Transverse colon (tissue), 4 donors: ENCODE results near the gene RNF225. TPM values are rescaled to one million over a fixed set of nuclear protein-coding genes. Genes with fewer than 3 reads are reported as not detected.

Source experiments
- DNase-seq: peaks from one replicate; pipeline ENCODE4 v3.0.0-alpha.2; 2019
- H3K27ac ChIP-seq, 4 donors: fragments of 200-600 bp; sonication (generic); 2 replicates each; pipeline ENCODE4 v1.5.1; 2016 to 2018; ENCODE audit warnings: inconsistent platforms in 4 of 4
- H3K27me3 ChIP-seq: fragments of 200-600 bp; sonication (generic); 2 replicates; pipeline ENCODE4 v1.5.1; 2017; ENCODE audit warnings: inconsistent platforms
- H3K36me3 ChIP-seq, 4 donors: fragments of 200-600 bp; sonication (generic); 2 replicates each; pipeline ENCODE4 v1.5.1; 2017 to 2019; ENCODE audit warnings: inconsistent platforms in 4 of 4
- H3K4me1 ChIP-seq, 4 donors: fragments of 200-600 bp; sonication (generic); 2 replicates each; pipeline ENCODE4 v1.5.1; 2017 to 2020; ENCODE audit warnings: inconsistent platforms in 4 of 4
- H3K4me3 ChIP-seq, 4 donors: fragments of 200-600 bp; sonication (generic); 1 replicate in 1 of 4; 2 replicates in 3 of 4; pipeline versions ENCODE4 v1.5.1 to v1.6.1; 2017 to 2019; ENCODE audit warnings: inconsistent platforms in 4 of 4
- H3K9me3 ChIP-seq, 2 donors: fragments of 200-600 bp; sonication (generic); 2 replicates each; pipeline ENCODE4 v1.5.1; 2017 to 2019; ENCODE audit warnings: inconsistent platforms in 2 of 2
- EP300 ChIP-seq: sonication (generic); formaldehyde crosslinking; IDR thresholded peaks from one replicate; pipeline ENCODE4 v1.6.1; 2017; ENCODE audit warnings: antibody characterized with exemption, low read depth
- POLR2A ChIP-seq: fragments of 450-650 bp; IDR thresholded peaks from one replicate; pipeline ENCODE4 v1.6.1; 2016; ENCODE audit warnings: antibody characterized with exemption, mild to moderate bottlenecking, moderate library complexity
- POLR2AphosphoS5 ChIP-seq, 3 donors: sonication (generic); formaldehyde crosslinking; IDR thresholded peaks; one replicate each; pipeline ENCODE4 v1.6.1; 2016; ENCODE audit warnings: antibody characterized with exemption in 3 of 3
- WGBS, 2 donors: methylation state at CpG; one replicate each; pipeline ENCODE4 v1.1.5; 2018; ENCODE audit warnings: low coverage in 1 of 2; 5-methylcytosine and 5-hydroxymethylcytosine counted together
- in situ Hi-C, 4 donors: fragments of 200-750 bp; cut with MboI; loops; one replicate each; pipeline versions ENCODE4 v1.15.0 to v1.15.1; 2017; ENCODE audit warnings: low sequenced_read_pairs in 3 of 4, low pct_ligation_motif_present in 1 of 4, low pct_unique_long_range_greater_than_20kb in 1 of 4
- intact Hi-C: fragments of 100-400 bp; cut with DNase I; formaldehyde crosslinking; loops from one replicate; pipeline ENCODE4 v1.15.1; 2023; ENCODE audit warnings: low total_unique reads
- total RNA-seq, 4 donors: library from RNA; depleted of rRNA; stranded (reverse); fragments of >200 nt; gene quantifications; one replicate each; pipeline ENCODE4 v1.1.0, GENCODE V29; 2016
- TF ChIP-seq, protein P1 (sequence below), 5 experiments: fragments of 200-600 bp in 3 of 5; fragments of 450-650 bp in 2 of 5; sonication (generic) in 3 of 5; IDR thresholded peaks; 1 replicate in 2 of 5; 2 replicates in 3 of 5; pipeline ENCODE4 v1.5.1; 2016 to 2017; ENCODE audit warnings: antibody characterized with exemption in 5 of 5, inconsistent platforms in 3 of 5, mild to moderate bottlenecking in 2 of 5, moderate library complexity in 1 of 5

RNF225 gene
- total RNA-seq, 4 donors from 2014 or later = not detected

DNA sequence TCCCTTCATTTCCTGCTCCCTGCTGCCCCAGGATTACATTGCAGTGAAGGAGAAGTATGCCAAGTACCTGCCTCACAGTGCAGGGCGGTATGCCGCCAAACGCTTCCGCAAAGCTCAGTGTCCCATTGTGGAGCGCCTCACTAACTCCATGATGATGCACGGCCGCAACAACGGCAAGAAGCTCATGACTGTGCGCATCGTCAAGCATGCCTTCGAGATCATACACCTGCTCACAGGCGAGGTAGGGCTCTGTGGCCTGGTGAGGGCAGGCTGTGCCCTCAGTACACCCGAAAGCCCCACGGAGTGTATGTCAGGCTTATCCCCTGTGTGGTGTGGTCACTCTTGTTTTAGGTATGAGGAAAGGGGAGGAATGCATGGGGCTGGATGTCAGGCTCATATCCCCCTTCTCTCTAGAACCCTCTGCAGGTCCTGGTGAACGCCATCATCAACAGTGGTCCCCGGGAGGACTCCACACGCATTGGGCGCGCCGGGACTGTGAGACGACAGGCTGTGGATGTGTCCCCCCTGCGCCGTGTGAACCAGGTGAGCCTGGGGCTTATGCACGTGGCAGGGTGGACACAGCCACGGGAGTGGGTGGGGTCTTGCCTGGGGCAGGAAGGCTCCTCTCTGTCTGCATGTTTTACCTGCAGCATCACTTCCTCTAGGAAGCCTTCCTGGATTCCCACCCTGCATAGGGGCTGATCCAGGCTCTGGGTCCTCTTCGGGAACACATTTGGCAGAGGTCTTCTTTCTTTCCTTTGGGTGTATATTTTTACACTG lies 2.3 kb upstream of the RNF225 start:
- Histone ChIP-seq H3K36me3 (peaks cover 0 to 44% (median 8%) of the 10 kb centered on the region in 4 donors), H3K27ac (no peak overlapping the region), H3K27me3 (peaks cover 27% of the 10 kb centered on the region), H3K4me1 (peaks cover 3 to 29% (median 10%) of the 10 kb centered on the region in 4 donors), H3K9me3 (no peaks in the 10 kb centered on the region), H3K4me3 (no peak overlapping the region)
- intact Hi-C loops = no loop called here
- WGBS, 2 donors = 92 to 100% methylated on average over 1 to 26 of the region's 26 CpGs
- in situ Hi-C loops = no loop called here
- no peak for DNase-seq
- TF ChIP-seq EP300 = no peak

DNA sequence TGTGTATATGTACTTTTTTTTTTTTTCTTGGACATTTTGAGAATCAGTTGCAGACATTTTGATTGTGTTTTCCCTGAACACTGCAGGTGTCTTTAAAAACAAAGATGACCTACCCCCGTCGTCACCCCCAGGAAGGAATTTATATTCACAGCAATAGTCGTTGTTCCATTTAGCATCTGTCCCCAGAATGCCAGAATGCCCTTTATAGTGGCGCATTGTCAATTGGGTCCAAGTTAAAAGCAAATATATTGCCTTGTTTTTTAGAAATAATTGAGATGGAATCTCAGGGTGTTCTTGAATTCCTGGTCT lies 1.8 kb upstream of the RNF225 start:
- H3K9me3 ChIP-seq = no peaks in the 10 kb centered on the region
- no peak overlapping the region for H3K4me3 ChIP-seq
- peaks cover 0 to 44% (median 8%) of the 10 kb centered on the region in 4 donors for H3K36me3 ChIP-seq
- peaks cover 29% of the 10 kb centered on the region for H3K27me3 ChIP-seq
- TF ChIP-seq EP300 (no peak), POLR2AphosphoS5 (IDR thresholded peaks at IDR 0.05) (no peak), POLR2A (no peak)
- TF ChIP-seq, protein P1, sequence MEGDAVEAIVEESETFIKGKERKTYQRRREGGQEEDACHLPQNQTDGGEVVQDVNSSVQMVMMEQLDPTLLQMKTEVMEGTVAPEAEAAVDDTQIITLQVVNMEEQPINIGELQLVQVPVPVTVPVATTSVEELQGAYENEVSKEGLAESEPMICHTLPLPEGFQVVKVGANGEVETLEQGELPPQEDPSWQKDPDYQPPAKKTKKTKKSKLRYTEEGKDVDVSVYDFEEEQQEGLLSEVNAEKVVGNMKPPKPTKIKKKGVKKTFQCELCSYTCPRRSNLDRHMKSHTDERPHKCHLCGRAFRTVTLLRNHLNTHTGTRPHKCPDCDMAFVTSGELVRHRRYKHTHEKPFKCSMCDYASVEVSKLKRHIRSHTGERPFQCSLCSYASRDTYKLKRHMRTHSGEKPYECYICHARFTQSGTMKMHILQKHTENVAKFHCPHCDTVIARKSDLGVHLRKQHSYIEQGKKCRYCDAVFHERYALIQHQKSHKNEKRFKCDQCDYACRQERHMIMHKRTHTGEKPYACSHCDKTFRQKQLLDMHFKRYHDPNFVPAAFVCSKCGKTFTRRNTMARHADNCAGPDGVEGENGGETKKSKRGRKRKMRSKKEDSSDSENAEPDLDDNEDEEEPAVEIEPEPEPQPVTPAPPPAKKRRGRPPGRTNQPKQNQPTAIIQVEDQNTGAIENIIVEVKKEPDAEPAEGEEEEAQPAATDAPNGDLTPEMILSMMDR (IDR thresholded peaks at IDR 0.05) = no peak
- 83 to 100% methylated on average over 1 to 4 of the region's 4 CpGs for WGBS, 2 donors
- no peak for DNase-seq
- H3K4me1 ChIP-seq = peaks cover 0 to 26% (median 7%) of the 10 kb centered on the region in 4 donors
- no peak overlapping the region for H3K27ac ChIP-seq
- in situ Hi-C loops (no loop called here), intact Hi-C loops (no loop called here)

DNA sequence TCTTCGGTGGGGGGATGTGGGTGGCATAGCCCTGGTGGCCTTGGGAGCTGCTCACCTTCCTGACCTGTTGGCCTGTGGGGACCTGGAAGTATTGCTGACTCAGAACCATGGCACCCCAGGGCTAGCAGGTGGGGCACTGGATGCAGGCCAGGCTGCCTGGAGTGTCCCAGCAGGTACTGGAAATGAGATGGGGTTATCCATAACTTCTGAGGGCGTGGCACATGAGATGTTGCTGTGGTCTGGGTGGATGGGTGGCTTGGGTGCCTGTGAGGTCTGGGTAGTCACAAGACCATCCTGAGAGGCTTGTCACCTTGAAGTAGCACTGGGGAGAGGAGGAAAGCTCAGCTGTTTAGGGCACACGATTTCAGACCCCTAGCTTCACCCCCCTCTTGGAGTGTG lies 636 bp upstream of the RNF225 start:
- no peak for DNase-seq
- intact Hi-C loops = no loop called here

DNA sequence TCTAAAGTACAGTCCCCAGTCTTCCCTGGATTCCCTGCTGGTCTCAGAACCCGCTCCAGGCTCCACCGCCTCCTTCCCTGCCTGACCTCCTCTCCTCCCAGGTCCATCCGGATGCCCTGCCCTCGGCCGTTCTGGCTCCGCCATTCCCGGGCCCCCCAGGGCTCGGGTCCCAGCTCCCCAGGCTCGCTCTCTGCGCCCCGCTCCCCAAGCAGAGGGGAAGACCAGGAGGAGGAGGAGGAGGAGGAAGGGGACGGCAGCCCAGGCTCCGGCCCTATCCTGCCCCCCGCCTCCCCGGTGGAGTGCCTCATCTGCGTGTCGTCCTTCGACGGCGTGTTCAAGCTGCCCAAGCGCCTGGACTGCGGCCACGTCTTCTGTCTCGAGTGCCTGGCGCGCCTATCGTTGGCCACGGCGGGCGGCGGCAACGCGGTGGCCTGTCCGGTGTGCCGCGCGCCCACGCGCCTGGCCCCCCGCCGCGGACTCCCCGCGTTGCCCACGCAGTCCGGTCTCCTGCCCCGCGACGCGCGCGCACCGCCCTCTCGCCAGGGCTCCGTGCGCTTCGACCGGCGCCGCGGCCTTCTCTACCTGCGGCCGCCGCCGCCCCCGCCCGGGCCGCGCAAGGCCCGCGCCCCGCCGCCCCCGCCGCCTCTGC lies 647 bp downstream of the RNF225 start:
- in situ Hi-C loops (no loop called here), intact Hi-C loops (no loop called here)
- DNase-seq = no peak
- Histone ChIP-seq H3K4me1 (peaks cover 6 to 22% (median 15%) of the 10 kb centered on the region in 4 donors), H3K4me3 (peak overlapping the region in 1 of 4 donors; percentile 21), H3K27ac (no peak overlapping the region), H3K36me3 (peaks cover 0 to 34% (median 5%) of the 10 kb centered on the region in 4 donors), H3K9me3 (no peaks in the 10 kb centered on the region), H3K27me3 (peaks cover 29% of the 10 kb centered on the region)
- TF ChIP-seq POLR2A (no peak), POLR2AphosphoS5 (IDR thresholded peaks at IDR 0.05) (no peak), EP300 (no peak)
- TF ChIP-seq, protein P1 (IDR thresholded peaks at IDR 0.05) = no peak
- WGBS, 2 donors = 21% methylated on average over 23 of the region's 75 CpGs; no CpG with 5 or more reads in 1 of the 2 donors

More for the DNA sequence above, 636 bp upstream of the RNF225 start:
- WGBS, 2 donors = 81% methylated on average over 3 of the region's 3 CpGs; no CpG with 5 or more reads in 1 of the 2 donors
- Histone ChIP-seq H3K4me1 (peaks cover 0 to 19% (median 7%) of the 10 kb centered on the region in 4 donors), H3K4me3 (no peak overlapping the region), H3K27me3 (peaks cover 29% of the 10 kb centered on the region), H3K27ac (no peak overlapping the region), H3K36me3 (peaks cover 0 to 40% (median 5%) of the 10 kb centered on the region in 4 donors), H3K9me3 (no peaks in the 10 kb centered on the region)
- TF ChIP-seq EP300 = no peak
- TF ChIP-seq, protein P1 (IDR thresholded peaks at IDR 0.05) = no peak
- no peak for TF ChIP-seq POLR2A
- no peak for TF ChIP-seq POLR2AphosphoS5 (IDR thresholded peaks at IDR 0.05)
- in situ Hi-C loops = no loop called here
